Epidermal melanocyte (primary cell): Measurements from ENCODE around the gene FLAD1.

Experiments
- DNase-seq: peaks from one replicate; pipeline ENCODE4 v3.0.0; 2011; ENCODE audit warnings: low spot score; ENCODE audit not compliant: insufficient read length

The FLAD1 gene

DNA sequence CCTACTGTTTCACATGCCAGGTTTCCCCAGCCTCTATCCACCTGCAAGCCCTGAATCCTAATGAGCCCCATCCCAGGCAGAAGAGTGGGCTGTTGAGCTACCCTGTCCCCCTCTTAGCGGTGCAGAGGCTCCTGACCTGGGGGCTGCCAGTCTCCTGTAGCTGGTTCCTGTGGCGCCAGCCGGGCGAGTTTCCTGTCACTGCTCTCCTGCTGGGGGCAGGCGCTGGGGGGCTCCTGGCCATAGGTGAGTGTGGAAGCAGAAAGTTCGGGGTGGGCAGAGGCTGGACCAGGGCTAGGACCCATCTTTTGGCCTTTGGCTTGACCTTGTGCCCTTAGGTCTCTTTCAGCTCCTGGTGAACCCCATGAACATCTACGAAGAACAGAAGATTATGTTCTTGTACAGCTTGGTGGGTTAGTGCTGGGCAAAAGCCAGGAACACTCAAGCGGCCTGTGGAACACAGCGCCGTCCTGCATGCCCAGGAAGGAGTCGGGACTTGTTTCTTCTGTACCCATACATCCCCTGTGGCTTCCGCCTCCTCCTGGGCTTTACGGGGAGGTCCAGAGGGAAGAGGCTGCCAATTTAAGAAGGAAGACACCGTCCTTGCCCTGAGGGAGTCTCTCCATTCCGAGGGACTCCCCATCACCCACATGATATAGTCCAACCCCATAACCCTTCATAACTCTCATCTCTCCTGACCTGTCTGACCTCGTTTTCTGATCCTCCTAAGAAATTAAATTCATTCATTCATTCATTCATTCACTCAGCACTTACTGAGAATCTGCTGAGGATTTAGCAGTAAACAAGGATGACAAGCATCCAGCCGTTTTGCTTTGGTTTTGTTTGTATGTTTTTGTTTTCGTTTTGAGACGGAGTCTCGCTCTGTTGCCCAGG, 51.4 kb downstream of the FLAD1 start:
- no peak for DNase-seq

DNA sequence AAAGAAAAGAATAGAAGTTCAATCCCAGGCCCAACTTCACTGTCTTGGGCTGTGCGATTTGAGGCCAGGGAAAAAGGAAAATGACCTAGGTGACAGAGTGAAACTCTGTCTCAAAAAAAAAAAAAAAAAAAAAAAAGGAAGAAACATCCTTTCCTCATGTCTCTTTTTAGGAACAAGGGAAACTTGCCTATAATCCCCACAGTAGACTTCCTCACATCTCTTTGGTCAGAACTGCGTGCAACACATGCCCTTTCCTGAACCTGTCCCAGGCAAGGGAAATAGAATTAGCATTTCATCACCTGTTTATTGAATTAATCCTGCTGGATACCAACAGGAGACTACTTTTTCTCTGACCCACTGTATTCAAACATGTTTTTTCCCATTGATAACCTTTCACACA, 52.8 kb downstream of the FLAD1 start:
- no peak for DNase-seq

DNA sequence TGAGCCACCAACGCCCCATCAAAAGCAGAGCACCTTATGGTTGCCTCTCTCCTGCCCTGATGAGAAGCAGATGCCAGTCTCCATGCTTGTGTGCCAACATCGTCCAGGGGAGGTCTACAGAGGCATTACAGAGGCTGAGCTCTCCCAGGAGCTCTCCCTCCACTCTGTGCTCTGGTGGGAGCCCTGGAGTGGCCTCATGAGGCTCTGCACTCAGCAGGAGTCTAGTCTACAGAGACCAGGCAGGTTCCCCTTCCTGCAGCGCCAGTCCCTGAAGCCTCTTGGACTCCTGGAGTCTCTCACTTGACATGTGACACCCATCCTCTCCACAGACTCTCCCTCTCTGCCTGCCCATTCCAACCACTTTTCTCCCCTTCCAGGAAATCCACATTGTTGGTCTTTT, 53.9 kb downstream of the FLAD1 start:
- DNase-seq, result no peak

DNA sequence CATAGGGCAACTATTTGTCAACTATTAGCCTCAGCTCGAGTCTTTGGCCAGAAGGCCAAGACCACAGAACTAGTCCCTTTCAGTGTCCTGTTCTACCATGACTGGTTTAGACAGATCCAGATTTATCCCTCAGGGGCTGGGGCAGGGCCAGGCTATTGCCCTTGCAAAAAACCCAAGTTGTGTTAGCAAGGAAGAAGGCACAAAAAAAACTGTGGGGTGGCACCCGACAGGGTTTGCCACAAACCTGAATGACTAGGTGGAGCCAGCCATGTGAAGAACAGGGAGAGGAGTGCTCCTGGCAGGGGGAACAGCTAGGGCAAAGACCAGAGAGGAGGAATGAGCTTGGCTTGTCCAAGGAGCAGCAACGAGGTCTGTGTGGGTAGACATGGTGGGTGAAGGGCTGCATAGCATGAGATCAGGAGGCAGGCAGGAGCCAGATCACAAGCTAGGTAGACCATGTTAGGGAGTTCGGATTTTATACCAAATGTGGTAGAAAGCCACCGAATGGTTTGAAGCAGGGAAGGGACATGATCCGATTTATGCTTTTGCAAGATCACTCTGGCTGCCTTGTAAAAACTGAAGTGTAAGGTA, 54.8 kb downstream of the FLAD1 start:
- no peak for DNase-seq

DNA sequence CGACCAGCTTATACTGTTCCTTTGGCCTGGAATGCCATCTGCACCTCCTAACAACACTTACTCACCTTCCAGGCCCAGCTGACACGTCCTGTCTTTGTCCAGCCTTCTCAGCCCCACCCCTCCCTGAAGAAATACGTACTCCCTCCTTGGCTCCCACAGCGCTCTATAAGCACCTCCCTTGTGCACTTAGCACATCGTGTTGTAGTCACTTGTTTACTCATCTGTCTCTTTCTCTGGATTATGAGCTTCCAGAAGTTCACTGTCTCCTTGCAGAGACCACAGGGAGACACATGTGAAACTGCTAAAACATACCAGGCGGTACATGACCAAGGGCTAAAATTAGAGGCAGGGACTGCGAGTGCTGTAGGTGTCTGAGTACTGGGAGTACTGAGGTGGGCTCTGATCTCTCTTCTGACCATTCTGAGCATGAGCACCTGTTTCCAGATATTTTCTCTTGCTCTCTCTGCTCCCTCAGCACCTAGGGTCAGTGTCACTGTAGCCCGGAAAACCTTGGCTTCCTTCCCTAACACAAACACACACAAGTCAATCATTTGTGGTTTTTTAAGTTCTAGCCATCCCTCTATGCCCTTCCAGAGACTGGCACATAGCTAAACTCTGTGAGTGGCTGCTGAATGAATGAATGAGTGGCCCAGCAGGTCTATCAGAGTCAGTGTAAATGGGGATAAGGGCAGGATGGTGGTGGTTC, 55.6 kb downstream of the FLAD1 start:
- DNase-seq, result no peak

DNA sequence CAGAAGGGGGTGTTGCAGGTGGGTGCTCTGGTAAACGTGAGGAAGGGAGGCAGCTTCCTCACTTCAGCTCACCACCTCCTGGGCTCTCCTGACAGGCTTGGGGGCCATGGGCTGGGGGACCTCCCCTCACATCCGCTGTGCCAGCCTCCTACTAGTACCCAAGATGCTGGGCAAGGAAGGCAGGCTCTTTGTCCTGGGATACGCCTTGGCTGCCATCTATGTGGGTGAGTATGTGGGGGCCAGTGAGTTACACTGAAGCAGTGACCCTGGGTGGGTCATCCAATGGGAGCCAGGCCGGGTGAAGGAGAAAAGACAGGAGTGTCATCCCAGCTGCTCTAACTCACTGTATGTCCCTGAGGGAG, 56.1 kb downstream of the FLAD1 start:
- no peak for DNase-seq

DNA sequence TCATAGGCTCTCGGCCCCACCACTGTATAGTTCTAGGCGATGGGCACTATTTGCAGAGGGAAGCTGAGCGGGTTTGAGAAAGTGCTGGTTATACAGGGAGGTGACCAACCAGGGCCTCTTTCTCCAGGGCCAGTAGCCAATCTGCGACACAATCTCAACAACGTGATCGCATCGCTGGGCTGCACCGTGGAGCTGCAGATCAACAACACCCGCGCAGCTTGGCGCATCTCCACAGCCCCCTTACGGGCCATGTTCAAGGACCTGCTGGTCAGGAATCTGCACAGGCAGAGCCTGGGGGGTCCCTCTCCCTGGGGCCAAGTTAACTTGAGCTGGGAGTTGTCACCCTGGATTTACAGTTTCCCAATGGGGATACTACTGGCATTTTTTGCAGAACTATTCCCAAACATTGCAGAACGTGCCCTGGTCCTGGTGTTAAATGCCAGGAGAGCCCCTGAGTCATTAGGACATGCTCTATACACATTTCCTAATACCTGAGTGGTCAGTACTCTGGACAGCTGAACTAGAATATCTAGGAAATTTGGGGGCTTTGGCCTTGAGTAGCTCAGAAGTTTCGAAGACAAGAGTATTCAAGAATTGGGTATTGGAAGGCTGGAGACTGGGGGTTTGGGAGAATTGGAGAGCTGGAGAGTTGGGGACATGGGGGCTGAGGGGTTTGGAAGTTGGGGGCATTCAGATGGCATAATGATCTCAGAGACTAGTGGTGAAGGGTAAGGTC, 57.4 kb downstream of the FLAD1 start:
- DNase-seq, result no peak
